Astrocyte (in vitro differentiated cells and primary cell): ENCODE data around the gene HEMGN. TPM values are rescaled to one million over a fixed set of nuclear protein-coding genes. Genes with fewer than 3 reads are reported as not detected.
"Not testable (repeated sequence)": the region's sequence is repeated elsewhere in the genome, so short reads cannot be mapped to it uniquely, and the experiment has no call there.

Experiments used
- DNase-seq: peaks from one replicate; pipeline ENCODE4 v3.0.0-alpha.2; 2010; ENCODE audit warnings: low read depth
- FAIRE-seq: peaks from 2 replicates; lab custom pipeline; 2011; peaks lifted over from hg19 to GRCh38; lab: Jason Lieb, UNC
- H2AFZ ChIP-seq: 2 replicates; pipeline ENCODE4 v1.6.0; 2012; ENCODE audit warnings: low read depth, low read length, inconsistent platforms
- H3K27ac ChIP-seq: 2 replicates; pipeline ENCODE4 v1.5.1; 2011; ENCODE audit warnings: low read depth, low read length, inconsistent platforms
- H3K27me3 ChIP-seq: 2 replicates; pipeline ENCODE4 v1.6.0; 2011; ENCODE audit warnings: low read length, inconsistent platforms; ENCODE audit not compliant: insufficient read depth
- H3K36me3 ChIP-seq: 2 replicates; pipeline ENCODE4 v1.5.1; 2011; ENCODE audit warnings: low read length, inconsistent platforms; ENCODE audit not compliant: insufficient read depth
- H3K4me1 ChIP-seq: 2 replicates; pipeline ENCODE4 v1.5.1; 2011; ENCODE audit warnings: low read length, inconsistent platforms; ENCODE audit not compliant: insufficient read depth
- H3K4me2 ChIP-seq: 2 replicates; pipeline ENCODE4 v1.6.0; 2012; ENCODE audit warnings: low read length, inconsistent platforms
- H3K4me3 ChIP-seq: 2 replicates; pipeline ENCODE4 v1.5.1; 2011; ENCODE audit warnings: low read depth, mild to moderate bottlenecking, low read length, inconsistent platforms; ENCODE audit not compliant: insufficient read depth
- H3K79me2 ChIP-seq: 2 replicates; pipeline ENCODE4 v1.6.0; 2012; ENCODE audit warnings: mild to moderate bottlenecking, low read length, inconsistent platforms; ENCODE audit not compliant: insufficient read depth
- H3K9ac ChIP-seq: 2 replicates; pipeline ENCODE4 v1.6.0; 2012; ENCODE audit warnings: mild to moderate bottlenecking, low read length, inconsistent platforms
- H3K9me3 ChIP-seq: 2 replicates; pipeline ENCODE4 v1.5.1; 2012; ENCODE audit warnings: low read depth, mild to moderate bottlenecking, low read length, inconsistent platforms; ENCODE audit not compliant: insufficient read depth
- H4K20me1 ChIP-seq: 2 replicates; pipeline ENCODE4 v1.6.0; 2012; ENCODE audit warnings: low read length, inconsistent platforms; ENCODE audit not compliant: insufficient read depth
- H3K27ac Mint-ChIP-seq: one replicate; pipeline ENCODE4 v1.8.0; 2021; ENCODE audit warnings: mild to moderate bottlenecking, mixed read lengths; ENCODE audit not compliant: unreplicated experiment
- H3K27me3 Mint-ChIP-seq: one replicate; pipeline ENCODE4 v1.8.0; 2021; ENCODE audit warnings: low read depth, mixed read lengths; ENCODE audit not compliant: unreplicated experiment
- H3K36me3 Mint-ChIP-seq: one replicate; pipeline ENCODE4 v1.8.0; 2021; ENCODE audit warnings: low read depth, mixed read lengths; ENCODE audit not compliant: unreplicated experiment
- H3K4me1 Mint-ChIP-seq: one replicate; pipeline ENCODE4 v1.8.0; 2021; ENCODE audit warnings: low read depth, mixed read lengths; ENCODE audit not compliant: unreplicated experiment
- H3K4me3 Mint-ChIP-seq: one replicate; pipeline ENCODE4 v1.8.0; 2021; ENCODE audit warnings: mild to moderate bottlenecking, moderate library complexity, mixed read lengths; ENCODE audit not compliant: unreplicated experiment
- H3K9me3 Mint-ChIP-seq: one replicate; pipeline ENCODE4 v1.8.0; 2021; ENCODE audit warnings: mild to moderate bottlenecking, mixed read lengths; ENCODE audit not compliant: unreplicated experiment
- CTCF ChIP-seq: IDR thresholded peaks from 2 replicates; pipeline ENCODE4 v1.5.1; 2011; ENCODE audit warnings: low read depth, mild to moderate bottlenecking, inconsistent platforms, low read length, moderate library complexity; ENCODE audit not compliant: insufficient read depth
- EZH2 ChIP-seq: IDR thresholded peaks from 2 replicates; pipeline ENCODE4 v1.6.1; 2012; ENCODE audit warnings: mild to moderate bottlenecking, low read length, inconsistent platforms; ENCODE audit not compliant: insufficient read depth
- total RNA-seq: library from RNA; stranded (reverse); gene quantifications from 2 replicates; pipeline ENCODE4 v1.2.1, GENCODE V29; 2021

HEMGN gene
- total RNA-seq, 1 donor from 2014 or later = not detected

- H3K4me3 Mint-ChIP-seq = no peak overlapping the region
- no peak overlapping the region for H3K27ac Mint-ChIP-seq
- Histone ChIP-seq H3K27me3 (peaks cover 11% of the 10 kb centered on the region), H3K4me2 (no peak overlapping the region), H3K4me1 (no peaks in the 10 kb centered on the region), H2AFZ (no peak overlapping the region), H3K4me3 (no peak overlapping the region), H3K9ac (no peak overlapping the region), H3K9me3 (no peaks in the 10 kb centered on the region), H3K36me3 (no peaks in the 10 kb centered on the region), H3K27ac (no peak overlapping the region), H4K20me1 (no peaks in the 10 kb centered on the region), H3K79me2 (no peaks in the 10 kb centered on the region)
- no peaks in the 10 kb centered on the region for H3K9me3 Mint-ChIP-seq
- H3K27me3 Mint-ChIP-seq = peaks cover 9% of the 10 kb centered on the region
- FAIRE-seq = no peak
- DNase-seq = no peak
- no peaks in the 10 kb centered on the region for H3K36me3 Mint-ChIP-seq
- H3K4me1 Mint-ChIP-seq = peaks cover 5% of the 10 kb centered on the region
- TF ChIP-seq CTCF (no peak), EZH2 (no peak)
These were observed 23.4 kb upstream of the HEMGN start for GRCh38 chr9:97961361-97961760.

- H3K4me3 Mint-ChIP-seq, FAIRE-seq, H3K4me3 ChIP-seq, H3K4me1 ChIP-seq, H3K27ac ChIP-seq, H3K27me3 Mint-ChIP-seq, H3K27ac Mint-ChIP-seq, DNase-seq, H3K9ac ChIP-seq, H4K20me1 ChIP-seq, H3K9me3 Mint-ChIP-seq, H2AFZ ChIP-seq, H3K36me3 ChIP-seq, H3K36me3 Mint-ChIP-seq, H3K4me2 ChIP-seq, H3K9me3 ChIP-seq, H3K4me1 Mint-ChIP-seq, H3K79me2 ChIP-seq: not testable (repeated sequence)
- peaks cover 10% of the 10 kb centered on the region for H3K27me3 ChIP-seq
These were observed 22.8 kb upstream of the HEMGN start for GRCh38 chr9:97960678-97961328.

GRCh38 chr9:97959585-97959984 is 21.6 kb upstream of the HEMGN start:
- H3K4me2 ChIP-seq = no peak overlapping the region
- Mint-ChIP-seq H3K4me1 (peaks cover 5% of the 10 kb centered on the region), H3K36me3 (no peaks in the 10 kb centered on the region), H3K9me3 (no peaks in the 10 kb centered on the region), H3K4me3 (no peak overlapping the region), H3K27me3 (peaks cover 8% of the 10 kb centered on the region), H3K27ac (no peak overlapping the region)
- DNase-seq = no peak
- H3K4me1 ChIP-seq = no peaks in the 10 kb centered on the region
- no peaks in the 10 kb centered on the region for H4K20me1 ChIP-seq
- no peak for FAIRE-seq
- no peak overlapping the region for H3K9ac ChIP-seq
- no peaks in the 10 kb centered on the region for H3K36me3 ChIP-seq
- H3K27me3 ChIP-seq = peaks cover 7% of the 10 kb centered on the region
- H3K4me3 ChIP-seq = no peak overlapping the region
- H3K79me2 ChIP-seq = no peaks in the 10 kb centered on the region
- H3K9me3 ChIP-seq = no peaks in the 10 kb centered on the region
- H2AFZ ChIP-seq = no peak overlapping the region
- H3K27ac ChIP-seq = no peak overlapping the region
- TF ChIP-seq EZH2 (no peak), CTCF (no peak)
